H9 (cell line): ENCODE data around the gene NTMT1. TPM values are rescaled to one million over a fixed set of nuclear protein-coding genes. Genes with fewer than 3 reads are reported as not detected.
A peak's percentile ranks its signal among the peaks of the same experiment; 100 is the strongest.

ENCODE experiments used
- DNase-seq: peaks from one replicate; pipeline ENCODE4 v3.0.0-alpha.2; 2017
- H2AFZ ChIP-seq: one replicate; pipeline ENCODE4 v1.6.1; 2013; ENCODE audit warnings: mild to moderate bottlenecking, low read length, control low read depth, moderate library complexity
- H2AK5ac ChIP-seq: 2 replicates; pipeline ENCODE4 v1.6.1; 2013; ENCODE audit warnings: low read length, control low read depth, mixed read lengths; ENCODE audit not compliant: insufficient read length
- H2BK120ac ChIP-seq: one replicate; pipeline ENCODE4 v1.6.1; 2013; ENCODE audit warnings: low read depth, mild to moderate bottlenecking, low read length, control low read depth, inconsistent platforms; ENCODE audit not compliant: poor library complexity, severe bottlenecking
- H2BK12ac ChIP-seq: 2 replicates; pipeline ENCODE4 v1.6.1; 2013; ENCODE audit warnings: low read length, control low read depth, mixed read lengths, low read depth; ENCODE audit not compliant: insufficient read length
- H2BK15ac ChIP-seq: 2 replicates; pipeline ENCODE4 v1.6.1; 2013; ENCODE audit warnings: low read depth, low read length, control low read depth
- H2BK20ac ChIP-seq: one replicate; pipeline ENCODE4 v1.6.1; 2013; ENCODE audit warnings: low read depth, mild to moderate bottlenecking, low read length, control low read depth, inconsistent platforms; ENCODE audit not compliant: poor library complexity, severe bottlenecking
- H2BK5ac ChIP-seq: 2 replicates; pipeline ENCODE4 v1.6.1; 2013; ENCODE audit warnings: low read length, control low read depth, mixed read lengths; ENCODE audit not compliant: insufficient read length
- H3K14ac ChIP-seq: 2 replicates; pipeline ENCODE4 v1.6.1; 2013; ENCODE audit warnings: low read length, control low read depth; ENCODE audit not compliant: insufficient read depth
- H3K18ac ChIP-seq: 2 replicates; pipeline ENCODE4 v1.6.1; 2013; ENCODE audit warnings: low read depth, mild to moderate bottlenecking, mixed read lengths, low read length, control low read depth; ENCODE audit not compliant: insufficient read length
- H3K23ac ChIP-seq: 2 replicates; pipeline ENCODE4 v1.6.1; 2013; ENCODE audit warnings: low read length, control low read depth, mixed read lengths, low read depth; ENCODE audit not compliant: insufficient read length
- H3K23me2 ChIP-seq: 2 replicates; pipeline ENCODE4 v1.6.1; 2013; ENCODE audit warnings: low read depth, mild to moderate bottlenecking, mixed read lengths, low read length, control low read depth; ENCODE audit not compliant: insufficient read length, poor library complexity, severe bottlenecking
- H3K27ac ChIP-seq: 2 replicates; pipeline ENCODE4 v1.5.1; 2013; ENCODE audit warnings: low read length, control low read depth, mixed read lengths, low read depth; ENCODE audit not compliant: insufficient read length
- H3K27me3 ChIP-seq: 2 replicates; pipeline ENCODE4 v1.6.1; 2013; ENCODE audit warnings: low read length, control low read depth, inconsistent platforms; ENCODE audit not compliant: insufficient read depth
- H3K4ac ChIP-seq: 2 replicates; pipeline ENCODE4 v1.6.1; 2013; ENCODE audit warnings: low read depth, mild to moderate bottlenecking, control low read depth, inconsistent platforms, low read length, moderate library complexity
- H3K4me1 ChIP-seq: 2 replicates; pipeline ENCODE4 v1.6.1; 2013; ENCODE audit warnings: low read length, control low read depth, inconsistent platforms; ENCODE audit not compliant: insufficient read depth
- H3K4me2 ChIP-seq: 2 replicates; pipeline ENCODE4 v1.6.1; 2013; ENCODE audit warnings: low read length, control low read depth, mixed read lengths; ENCODE audit not compliant: insufficient read length, insufficient read depth
- H3K56ac ChIP-seq: 2 replicates; pipeline ENCODE4 v1.6.1; 2013; ENCODE audit warnings: low read depth, mild to moderate bottlenecking, mixed read lengths, low read length, control low read depth; ENCODE audit not compliant: insufficient read length
- H3K79me1 ChIP-seq: 2 replicates; pipeline ENCODE4 v1.6.1; 2013; ENCODE audit warnings: low read depth, mild to moderate bottlenecking, moderate library complexity, low read length, control low read depth, inconsistent platforms; ENCODE audit not compliant: insufficient read depth, poor library complexity, severe bottlenecking
- H3K79me2 ChIP-seq: 2 replicates; pipeline ENCODE4 v1.6.1; 2013; ENCODE audit warnings: low read length, control low read depth, inconsistent platforms; ENCODE audit not compliant: insufficient read depth
- H3K9ac ChIP-seq: 2 replicates; pipeline ENCODE4 v1.6.1; 2013; ENCODE audit warnings: low read length, control low read depth, mixed read lengths; ENCODE audit not compliant: insufficient read length; ENCODE audit errors: extremely low read depth
- H3K9me3 ChIP-seq: one replicate; pipeline ENCODE4 v1.6.1; 2013; ENCODE audit warnings: low read depth, low read length, inconsistent platforms; ENCODE audit not compliant: control insufficient read depth
- H3T11ph ChIP-seq: one replicate; pipeline ENCODE4 v1.6.1; 2013; ENCODE audit warnings: mild to moderate bottlenecking, low read length, control low read depth, inconsistent platforms
- H4K20me1 ChIP-seq: one replicate; pipeline ENCODE4 v1.6.1; 2013; ENCODE audit not compliant: control insufficient read depth, insufficient read length, insufficient read depth
- H4K5ac ChIP-seq: 2 replicates; pipeline ENCODE4 v1.6.1; 2013; ENCODE audit warnings: low read depth, mild to moderate bottlenecking, mixed read lengths, low read length, control low read depth; ENCODE audit not compliant: insufficient read length
- H4K8ac ChIP-seq: replicated peaks from 2 replicates; pipeline ENCODE4 v1.6.1; 2013; ENCODE audit warnings: low read length, control low read depth, mixed read lengths, low read depth; ENCODE audit not compliant: insufficient read length
- H4K91ac ChIP-seq: 2 replicates; pipeline ENCODE4 v1.6.1; 2013; ENCODE audit warnings: low read depth, mild to moderate bottlenecking, moderate library complexity, mixed read lengths, low read length, control low read depth; ENCODE audit not compliant: insufficient read length
- H3K27ac Mint-ChIP-seq, 3 experiments: 2 replicates in 2 of 3; 3 replicates in 1 of 3; pipeline ENCODE4 v1.8.0; 2020 to 2021; ENCODE audit warnings: mixed read lengths in 3 of 3, mild to moderate bottlenecking in 1 of 3, moderate library complexity in 1 of 3
- H3K27me3 Mint-ChIP-seq: 2 replicates; pipeline ENCODE4 v1.8.0; 2021; ENCODE audit warnings: low read depth, mild to moderate bottlenecking, moderate library complexity, mixed read lengths
- H3K36me3 Mint-ChIP-seq, 3 experiments: 2 replicates in 2 of 3; 3 replicates in 1 of 3; pipeline ENCODE4 v1.8.0; 2020 to 2021; ENCODE audit warnings: low read depth in 3 of 3, mixed read lengths in 3 of 3; ENCODE audit not compliant: insufficient read depth in 1 of 3
- H3K4me1 Mint-ChIP-seq, 2 experiments: 2 replicates each; pipeline ENCODE4 v1.8.0; 2020; ENCODE audit warnings: mixed read lengths in 2 of 2
- H3K4me3 Mint-ChIP-seq, 2 experiments: 2 replicates in 1 of 2; 3 replicates in 1 of 2; pipeline ENCODE4 v1.8.0; 2020 to 2021; ENCODE audit warnings: mild to moderate bottlenecking in 2 of 2, mixed read lengths in 2 of 2, moderate library complexity in 1 of 2
- H3K9me3 Mint-ChIP-seq, 2 experiments: 2 replicates in 1 of 2; 3 replicates in 1 of 2; pipeline ENCODE4 v1.8.0; 2020; ENCODE audit warnings: mild to moderate bottlenecking in 2 of 2, mixed read lengths in 2 of 2, moderate library complexity in 1 of 2
- CTCF ChIP-seq: fragments of 200-600 bp; sonication (generic); conservative IDR thresholded peaks from 3 replicates; pipeline ENCODE4 v1.8.0; 2021; ENCODE audit warnings: antibody characterized with exemption, mild to moderate bottlenecking
- WGBS: extraction: QIAGEN DNeasy Blood & Tissue Kit; methylation state at CpG from one replicate; pipeline ENCODE4 v1.1.7; 2013; ENCODE audit warnings: missing lambda C conversion rate, low lambda C conversion rate, mixed read lengths; ENCODE audit not compliant: insufficient read length; ENCODE audit errors: extremely low coverage; 5-methylcytosine and 5-hydroxymethylcytosine counted together
- total RNA-seq: library from RNA; stranded (reverse); gene quantifications from 2 replicates; pipeline ENCODE4 v1.2.1, GENCODE V29; 2021

The NTMT1 gene
- total RNA-seq, 1 experiment from 2014 or later: 57.9 TPM

- Mint-ChIP-seq H3K36me3 (peaks cover 3 to 14% (median 11%) of the 10 kb centered on the region in 3 experiments; a peak in 5 of 7 replicates), H3K9me3 (no peaks in the 10 kb centered on the region), H3K27ac (no peak overlapping the region), H3K27me3 (peaks cover 24% of the 10 kb centered on the region), H3K4me1 (peaks cover 31 to 37% of the 10 kb centered on the region in 2 experiments), H3K4me3 (peak overlapping the region; percentile 39 to 67; a peak in 3 of 5 replicates)
- Histone ChIP-seq H2AK5ac (no peak overlapping the region), H2AFZ (no peak overlapping the region), H3K27me3 (peaks cover 12% of the 10 kb centered on the region), H3K56ac (no peak overlapping the region), H3K79me2 (peaks cover 35% of the 10 kb centered on the region), H3K27ac (no peak overlapping the region), H3K9me3 (no peaks in the 10 kb centered on the region), H2BK15ac (no peak overlapping the region), H3K18ac (no peak overlapping the region), H3K23ac (no peak overlapping the region), H3K79me1 (peaks cover 11% of the 10 kb centered on the region), H3K23me2 (peaks cover 15% of the 10 kb centered on the region), H3K4me1 (0 out of 2 replicates have a peak, but pooled peaks cover 2% of the 10 kb centered on the region), H3T11ph (no peak overlapping the region), H4K5ac (no peak overlapping the region), H3K14ac (no peak overlapping the region), H4K91ac (no peak overlapping the region), H3K4ac (no peak overlapping the region), H4K8ac (no peak overlapping the region), H2BK20ac (no peak overlapping the region), H2BK5ac (no peak overlapping the region), H2BK12ac (no peak overlapping the region), H3K9ac (no peak overlapping the region), H3K4me2 (peak overlapping the region; percentile 2), H4K20me1 (no peaks in the 10 kb centered on the region), H2BK120ac (no peak overlapping the region)
- WGBS: no CpG with 5 or more reads among the region's 9 CpGs
- no peak for DNase-seq
- TF ChIP-seq CTCF: no peak
These were observed 1.0 kb upstream of the NTMT1 start for GRCh38 chr9:129624947-129625346.
